Sigmoid colon (tissue), 7 donors: ENCODE measurements around the gene CCNJ. TPM values are rescaled to one million over a fixed set of nuclear protein-coding genes. Genes with fewer than 3 reads are reported as not detected.

Source experiments
- DNase-seq: peaks from one replicate; pipeline ENCODE4 v3.0.0-alpha.2; 2019
- H3K27ac ChIP-seq, 4 donors: fragments of 200-600 bp; sonication (generic); one replicate each; pipeline ENCODE4 v1.5.1; 2016 to 2019; ENCODE audit warnings: mild to moderate bottlenecking in 1 of 4
- H3K27me3 ChIP-seq, 3 donors: fragments of 200-600 bp; sonication (generic); one replicate each; pipeline ENCODE4 v1.5.1; 2019; ENCODE audit warnings: mild to moderate bottlenecking in 1 of 3
- H3K36me3 ChIP-seq, 4 donors: fragments of 200-600 bp; sonication (generic); one replicate each; pipeline ENCODE4 v1.5.1; 2016 to 2019
- H3K4me1 ChIP-seq, 4 donors: fragments of 200-600 bp; sonication (generic); one replicate each; pipeline ENCODE4 v1.5.1; 2017 to 2019
- H3K4me3 ChIP-seq, 4 donors: fragments of 200-600 bp; sonication (generic); one replicate each; pipeline ENCODE4 v1.5.1; 2017 to 2019; ENCODE audit warnings: mild to moderate bottlenecking in 2 of 4, moderate library complexity in 1 of 4
- H3K9me3 ChIP-seq, 4 donors: fragments of 200-600 bp in 3 of 4; sonication (generic) in 3 of 4; one replicate each; pipeline versions ENCODE4 v1.5.1 to v1.6.1; 2013 to 2019
- CTCF ChIP-seq, 4 experiments: fragments of 450-650 bp in 3 of 4; fragments of 200-600 bp in 1 of 4; IDR thresholded peaks; one replicate each; pipeline ENCODE4 v1.5.1; 2016 to 2019; ENCODE audit warnings: antibody characterized with exemption in 4 of 4, mild to moderate bottlenecking in 3 of 4, moderate library complexity in 2 of 4
- EP300 ChIP-seq, 4 donors: sonication (generic); formaldehyde crosslinking; IDR thresholded peaks; one replicate each; pipeline ENCODE4 v1.6.1; 2017; ENCODE audit warnings: antibody characterized with exemption in 4 of 4
- POLR2A ChIP-seq, 2 donors: fragments of 450-650 bp; IDR thresholded peaks; one replicate each; pipeline ENCODE4 v1.6.1; 2016; ENCODE audit warnings: antibody characterized with exemption in 2 of 2, mild to moderate bottlenecking in 2 of 2, moderate library complexity in 2 of 2
- POLR2AphosphoS5 ChIP-seq, 4 donors: sonication (generic); formaldehyde crosslinking; IDR thresholded peaks; one replicate each; pipeline ENCODE4 v1.6.1; 2017; ENCODE audit warnings: antibody characterized with exemption in 4 of 4
- WGBS, 2 donors: extraction: QIAGEN DNeasy Blood & Tissue Kit; methylation state at CpG; one replicate each; pipeline ENCODE4 v1.1.7; 2013; 5-methylcytosine and 5-hydroxymethylcytosine counted together
- intact Hi-C: fragments of 100-400 bp; cut with DNase I; formaldehyde crosslinking; loops from one replicate; pipeline ENCODE4 v1.15.1; 2023
- polyA plus RNA-seq, 3 donors: library from polyadenylated mRNA; stranded (reverse); fragments of 200-250 nt; gene quantifications; one replicate each; pipeline ENCODE4 v1.2.3, GENCODE V29; 2013
- small RNA-seq, 3 donors: library from RNA; depleted of rRNA; stranded (forward); fragments of <200 nt; gene quantifications; one replicate each; pipeline ENCODE3, GENCODE V24; 2016
- total RNA-seq, 4 donors: library from RNA; depleted of rRNA; stranded (reverse); fragments of >200 nt; gene quantifications; one replicate each; pipeline ENCODE4 v1.1.0, GENCODE V29; 2016
- donor health status: healthy with polysubstance abuse.
- donor health status: Bipolar disorder and iron deficiency.
- donor health status: healthy.

CCNJ gene
- total and polyA plus RNA-seq, 7 donors: 1.8 to 6.4 (median 3.5) TPM

- peaks cover 0 to 83% (median 43%) of the 10 kb centered on the region in 3 donors for H3K27me3 ChIP-seq
Observed at GRCh38 chr10:96096958-96097357, 53.6 kb downstream of the CCNJ start.

GRCh38 chr10:96097865-96098264, 54.5 kb downstream of the CCNJ start:
- Histone ChIP-seq H3K9me3 (no peaks in the 10 kb centered on the region), H3K36me3 (no peaks in the 10 kb centered on the region), H3K4me3 (no peak overlapping the region), H3K27ac (no peak overlapping the region), H3K27me3 (peaks cover 0 to 81% (median 35%) of the 10 kb centered on the region in 3 donors), H3K4me1 (no peaks in the 10 kb centered on the region)
- 87 to 90% methylated on average over 3 of the region's 3 CpGs for WGBS, 2 donors
- TF ChIP-seq POLR2A (IDR thresholded peaks at IDR 0.05) (no peak), EP300 (IDR thresholded peaks at IDR 0.05) (no peak), CTCF (IDR thresholded peaks at IDR 0.05) (no peak), POLR2AphosphoS5 (IDR thresholded peaks at IDR 0.05) (no peak)
- DNase-seq: no peak
- intact Hi-C loops: no loop called here

More at GRCh38 chr10:96096958-96097357, 53.6 kb downstream of the CCNJ start:
- DNase-seq: no peak
- 61 to 70% methylated on average over 1 of the region's 1 CpG for WGBS, 2 donors
- Histone ChIP-seq H3K4me1 (no peaks in the 10 kb centered on the region), H3K27ac (no peak overlapping the region), H3K4me3 (no peak overlapping the region), H3K36me3 (no peaks in the 10 kb centered on the region), H3K9me3 (no peaks in the 10 kb centered on the region)
- intact Hi-C loops: no loop called here
- TF ChIP-seq POLR2A (IDR thresholded peaks at IDR 0.05) (no peak), POLR2AphosphoS5 (IDR thresholded peaks at IDR 0.05) (no peak), EP300 (IDR thresholded peaks at IDR 0.05) (no peak), CTCF (IDR thresholded peaks at IDR 0.05) (no peak)

GRCh38 chr10:96107623-96108038, 64.2 kb downstream of the CCNJ start:
- no peak for DNase-seq
- peaks cover 0 to 49% (median 14%) of the 10 kb centered on the region in 3 donors for H3K27me3 ChIP-seq
- intact Hi-C loops: no loop called here

More at GRCh38 chr10:96107623-96108038, 64.2 kb downstream of the CCNJ start:
- no peaks in the 10 kb centered on the region for H3K36me3 ChIP-seq
- peaks cover 0 to 2% (median 0%) of the 10 kb centered on the region in 4 donors for H3K9me3 ChIP-seq
- H3K27ac ChIP-seq: no peak overlapping the region
- no peak for TF ChIP-seq POLR2AphosphoS5 (IDR thresholded peaks at IDR 0.05)
- no peak for TF ChIP-seq POLR2A (IDR thresholded peaks at IDR 0.05)
- no peak for TF ChIP-seq CTCF (IDR thresholded peaks at IDR 0.05)
- no peak for TF ChIP-seq EP300 (IDR thresholded peaks at IDR 0.05)
- H3K4me3 ChIP-seq: no peak overlapping the region
- WGBS, 2 donors: 55 to 65% methylated on average over 3 of the region's 3 CpGs
- no peaks in the 10 kb centered on the region for H3K4me1 ChIP-seq

Small RNA genes within 50 kb of the gene (small RNA-seq; reads per million reads assigned to genes)
- 0 to 0.11 (median 0) reads per million in 3 donors for gene MIR3157

Other genes with a start within 250 kb of the CCNJ start
- gene CC2D2B, start 135.6 kb upstream of the CCNJ start, total RNA-seq: 1 to 10 TPM; 1.5 to 7.8 (median 4.8) TPM
- gene CC2D2B, start 135.6 kb upstream of the CCNJ start, polyA plus RNA-seq: under 1 TPM in 1 of 3 donors, not detected in 2; 0.29 TPM
- gene ZNF518A, start 86.7 kb downstream of the CCNJ start, total RNA-seq: 10 to 100 TPM; 13.2 to 22.8 (median 17.2) TPM
- 1 to 10 TPM; 4.2 to 7.1 (median 6.9) TPM for gene ZNF518A, start 86.7 kb downstream of the CCNJ start, polyA plus RNA-seq
- 1 to 10 TPM in 3 of 4 donors, under 1 TPM in 1; 0.99 to 2.2 (median 1.6) TPM for gene BLNK, start 228.0 kb downstream of the CCNJ start, total RNA-seq
- gene BLNK, start 228.0 kb downstream of the CCNJ start, polyA plus RNA-seq: 10 to 100 TPM in 1 of 3 donors, 1 to 10 TPM in 2; 8.6 to 24.0 (median 9.6) TPM